IgD-negative memory B cell (primary cell): ENCODE data around the gene LCN12. TPM values are rescaled to one million over a fixed set of nuclear protein-coding genes. Genes with fewer than 3 reads are reported as not detected.
A peak's percentile ranks its signal among the peaks of the same experiment; 100 is the strongest.

Source experiments
- H3K27ac Mint-ChIP-seq, 3 donors: one replicate each; pipeline ENCODE4 v1.8.0; 2020 to 2022; ENCODE audit warnings: mild to moderate bottlenecking in 3 of 3, mixed read lengths in 3 of 3, moderate library complexity in 1 of 3
- H3K27me3 Mint-ChIP-seq: one replicate; pipeline ENCODE4 v1.8.0; 2021; ENCODE audit warnings: mixed read lengths
- H3K36me3 Mint-ChIP-seq: one replicate; pipeline ENCODE4 v1.8.0; 2020; ENCODE audit warnings: mild to moderate bottlenecking, mixed read lengths
- H3K4me1 Mint-ChIP-seq, 3 donors: one replicate each; pipeline ENCODE4 v1.8.0; 2020 to 2022; ENCODE audit warnings: mixed read lengths in 3 of 3, mild to moderate bottlenecking in 1 of 3
- H3K4me3 Mint-ChIP-seq, 4 donors: one replicate each; pipeline ENCODE4 v1.8.0; 2020 to 2022; ENCODE audit warnings: mild to moderate bottlenecking in 4 of 4, mixed read lengths in 4 of 4, moderate library complexity in 3 of 4
- H3K9me3 Mint-ChIP-seq, 3 donors: one replicate each; pipeline ENCODE4 v1.8.0; 2020 to 2021; ENCODE audit warnings: mixed read lengths in 3 of 3, mild to moderate bottlenecking in 1 of 3
- polyA plus RNA-seq: library from polyadenylated mRNA; unstranded; fragments of 300-500 nt; fragmentation: Illumina TruSeq; gene quantifications from one replicate; pipeline ENCODE4 v1.2.3, GENCODE V29; 2021

LCN12 gene
- polyA plus RNA-seq, 1 donor from 2014 or later = not detected

- Mint-ChIP-seq H3K9me3 (no peaks in the 10 kb centered on the region), H3K4me3 (no peak overlapping the region)
These were observed 4.8 kb upstream of the LCN12 start for GRCh38 chr9:136947028-136947891.

GRCh38 chr9:136947955-136948510 lies 4.0 kb upstream of the LCN12 start:
- H3K27me3 Mint-ChIP-seq = no peaks in the 10 kb centered on the region
- H3K4me3 Mint-ChIP-seq = peak overlapping the region in 3 of 4 donors; percentile 22 to 75 (median 52)
- H3K9me3 Mint-ChIP-seq = no peaks in the 10 kb centered on the region
- no peaks in the 10 kb centered on the region for H3K36me3 Mint-ChIP-seq
- H3K27ac Mint-ChIP-seq = peak overlapping the region in 2 of 3 donors; percentile 64 to 70
- peaks cover 0 to 8% (median 4%) of the 10 kb centered on the region in 3 donors for H3K4me1 Mint-ChIP-seq

More at GRCh38 chr9:136947028-136947891, 4.8 kb upstream of the LCN12 start:
- no peaks in the 10 kb centered on the region for H3K27me3 Mint-ChIP-seq
- H3K27ac Mint-ChIP-seq = no peak overlapping the region
- no peaks in the 10 kb centered on the region for H3K36me3 Mint-ChIP-seq
- peaks cover 0 to 8% (median 4%) of the 10 kb centered on the region in 3 donors for H3K4me1 Mint-ChIP-seq

DNA sequence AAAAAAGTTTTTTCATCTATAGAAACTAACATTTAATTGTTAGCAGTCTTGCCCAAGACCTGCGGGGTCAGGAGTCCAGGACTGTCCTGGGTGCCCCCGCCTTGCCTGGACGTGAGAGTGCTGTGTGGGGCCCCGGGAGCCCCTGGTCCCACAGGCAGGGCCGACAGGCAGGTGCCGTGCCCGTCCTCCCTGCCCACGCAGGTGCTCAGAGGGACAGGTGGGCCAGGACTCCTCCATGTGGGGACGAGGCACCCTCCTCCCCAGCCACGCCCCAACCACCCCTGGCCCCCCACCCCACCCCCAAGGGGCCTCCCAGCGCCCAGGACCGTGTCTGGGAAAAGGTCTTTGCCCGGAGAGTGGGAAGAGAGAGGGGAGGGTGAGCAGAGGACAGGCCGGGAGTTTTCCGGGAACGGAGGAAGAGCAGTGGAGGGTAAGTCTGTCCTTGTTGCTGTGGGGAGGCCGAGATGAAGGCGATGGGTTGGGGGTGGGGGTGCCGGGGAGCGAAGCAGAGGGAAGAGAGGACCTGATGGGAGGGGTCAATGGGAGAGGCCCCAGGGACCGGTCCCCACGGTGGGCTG lies 2.7 kb upstream of the LCN12 start:
- Mint-ChIP-seq H3K27me3 (no peaks in the 10 kb centered on the region), H3K4me3 (peak overlapping the region; percentile 75 to 92 (median 85)), H3K27ac (peak overlapping the region; percentile 39 to 82 (median 77)), H3K4me1 (peaks cover 0 to 8% (median 4%) of the 10 kb centered on the region in 3 donors), H3K36me3 (no peaks in the 10 kb centered on the region), H3K9me3 (no peaks in the 10 kb centered on the region)

DNA sequence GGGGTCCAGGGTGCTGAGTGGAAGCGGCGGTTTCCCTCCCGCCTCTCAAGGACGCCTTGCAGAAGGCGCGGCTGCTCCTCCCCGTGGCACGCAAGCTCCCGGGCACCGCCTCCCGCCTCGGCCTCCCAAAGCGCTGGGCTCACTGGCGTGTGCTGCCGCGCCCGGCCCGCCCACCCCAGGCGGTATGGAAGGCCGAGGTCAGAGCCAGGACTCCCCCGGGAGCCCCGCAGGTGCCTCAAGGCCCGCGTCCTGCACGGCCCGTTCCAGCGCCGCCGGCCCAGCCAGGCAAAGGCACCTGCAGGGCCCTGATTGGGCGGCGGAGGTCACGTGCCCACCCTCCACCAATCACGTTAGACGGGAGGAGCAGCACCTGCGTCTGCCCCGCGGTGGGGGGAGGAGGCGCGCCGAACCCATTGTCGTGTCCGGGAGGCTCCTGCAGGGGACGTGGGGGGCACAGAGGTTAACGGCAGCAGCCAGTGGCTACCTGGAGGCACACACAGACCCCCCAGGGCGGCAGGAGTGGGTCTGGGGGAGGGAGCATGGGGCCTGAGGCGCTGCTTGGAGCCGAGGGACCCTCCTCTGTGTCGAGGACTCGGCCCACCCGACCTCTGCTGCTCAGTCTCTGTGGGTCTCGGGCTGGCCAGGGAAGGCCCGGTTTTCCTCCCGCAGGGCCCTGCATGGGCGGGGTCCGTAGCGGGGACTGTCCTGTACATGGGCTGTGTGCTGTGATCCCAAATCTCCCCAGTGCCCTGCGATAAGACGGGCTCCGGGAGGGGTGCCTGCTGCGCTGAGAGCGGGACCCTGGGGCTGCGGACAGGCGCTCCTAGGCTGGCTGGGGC lies 2.0 kb upstream of the LCN12 start:
- H3K4me1 Mint-ChIP-seq = peaks cover 0 to 6% (median 4%) of the 10 kb centered on the region in 3 donors
- H3K4me3 Mint-ChIP-seq = peak overlapping the region; percentile 73 to 92 (median 86)
- H3K27me3 Mint-ChIP-seq = no peaks in the 10 kb centered on the region
- no peaks in the 10 kb centered on the region for H3K9me3 Mint-ChIP-seq
- H3K27ac Mint-ChIP-seq = peak overlapping the region; percentile 67 to 82 (median 77)
- no peaks in the 10 kb centered on the region for H3K36me3 Mint-ChIP-seq

DNA sequence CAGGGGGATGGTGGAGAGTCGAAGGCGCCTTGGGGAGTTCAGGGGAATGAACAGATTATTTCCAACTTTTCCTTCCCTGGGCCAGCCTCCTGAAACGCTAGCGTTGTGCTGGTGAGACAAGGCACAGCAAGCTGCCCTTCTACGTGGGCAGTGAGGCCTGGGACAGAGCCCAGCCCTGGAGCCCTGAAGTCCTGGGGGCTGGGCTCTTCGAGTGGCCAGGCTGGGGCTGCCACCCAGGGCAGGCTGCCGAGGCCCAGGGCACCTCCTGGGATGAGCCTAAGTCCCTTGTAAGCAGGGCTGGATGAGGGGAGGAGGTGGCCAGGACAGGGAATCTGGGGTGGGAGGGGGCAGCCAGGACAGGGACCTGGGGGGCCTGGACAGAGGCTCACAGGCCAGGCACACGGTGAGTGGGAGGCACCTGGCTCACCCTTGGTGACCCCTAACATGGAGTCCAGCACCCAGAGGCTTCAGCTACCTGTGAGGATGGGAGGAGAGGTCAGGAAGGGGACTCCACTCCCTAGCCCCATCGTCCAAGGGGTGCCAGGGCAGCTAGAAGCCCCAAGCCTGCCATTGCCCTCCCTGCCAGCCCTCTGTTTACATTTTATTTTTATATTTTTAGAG lies 1.3 kb upstream of the LCN12 start:
- no peaks in the 10 kb centered on the region for H3K9me3 Mint-ChIP-seq
- peak overlapping the region; percentile 73 to 92 (median 86) for H3K4me3 Mint-ChIP-seq
- no peaks in the 10 kb centered on the region for H3K27me3 Mint-ChIP-seq
- peaks cover 0 to 6% (median 4%) of the 10 kb centered on the region in 3 donors for H3K4me1 Mint-ChIP-seq
- H3K27ac Mint-ChIP-seq = peak overlapping the region; percentile 67 to 82 (median 77)
- H3K36me3 Mint-ChIP-seq = no peaks in the 10 kb centered on the region

DNA sequence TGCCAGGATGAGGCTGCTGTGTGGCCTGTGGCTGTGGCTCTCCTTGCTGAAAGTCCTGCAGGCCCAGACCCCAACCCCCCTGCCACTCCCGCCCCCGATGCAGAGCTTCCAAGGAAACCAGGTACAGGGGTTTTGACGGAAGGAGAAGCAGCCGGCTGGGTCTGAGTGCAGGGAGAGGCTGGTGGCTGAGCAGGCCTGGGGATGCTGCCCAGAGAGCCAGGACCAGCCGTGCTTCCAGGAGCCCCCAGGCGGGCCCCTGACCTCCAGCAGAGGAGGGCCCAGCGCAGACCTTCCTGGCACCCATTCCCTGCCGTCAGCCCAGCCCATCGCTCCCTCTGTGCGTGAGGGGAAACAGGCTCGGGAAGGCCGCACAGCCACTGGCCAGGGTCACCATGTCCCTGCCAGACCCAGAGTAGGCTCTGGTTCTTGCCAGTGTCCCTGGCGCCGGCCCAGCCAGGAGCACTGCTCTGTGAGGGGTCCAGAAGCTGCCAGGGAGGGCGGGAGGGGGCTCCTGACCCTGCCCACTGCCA lies 313 bp downstream of the LCN12 start:
- Mint-ChIP-seq H3K36me3 (no peaks in the 10 kb centered on the region), H3K27ac (no peak overlapping the region), H3K4me1 (peaks cover 0 to 6% (median 4%) of the 10 kb centered on the region in 3 donors), H3K9me3 (no peaks in the 10 kb centered on the region), H3K4me3 (no peak overlapping the region), H3K27me3 (peaks cover 2% of the 10 kb centered on the region)

DNA sequence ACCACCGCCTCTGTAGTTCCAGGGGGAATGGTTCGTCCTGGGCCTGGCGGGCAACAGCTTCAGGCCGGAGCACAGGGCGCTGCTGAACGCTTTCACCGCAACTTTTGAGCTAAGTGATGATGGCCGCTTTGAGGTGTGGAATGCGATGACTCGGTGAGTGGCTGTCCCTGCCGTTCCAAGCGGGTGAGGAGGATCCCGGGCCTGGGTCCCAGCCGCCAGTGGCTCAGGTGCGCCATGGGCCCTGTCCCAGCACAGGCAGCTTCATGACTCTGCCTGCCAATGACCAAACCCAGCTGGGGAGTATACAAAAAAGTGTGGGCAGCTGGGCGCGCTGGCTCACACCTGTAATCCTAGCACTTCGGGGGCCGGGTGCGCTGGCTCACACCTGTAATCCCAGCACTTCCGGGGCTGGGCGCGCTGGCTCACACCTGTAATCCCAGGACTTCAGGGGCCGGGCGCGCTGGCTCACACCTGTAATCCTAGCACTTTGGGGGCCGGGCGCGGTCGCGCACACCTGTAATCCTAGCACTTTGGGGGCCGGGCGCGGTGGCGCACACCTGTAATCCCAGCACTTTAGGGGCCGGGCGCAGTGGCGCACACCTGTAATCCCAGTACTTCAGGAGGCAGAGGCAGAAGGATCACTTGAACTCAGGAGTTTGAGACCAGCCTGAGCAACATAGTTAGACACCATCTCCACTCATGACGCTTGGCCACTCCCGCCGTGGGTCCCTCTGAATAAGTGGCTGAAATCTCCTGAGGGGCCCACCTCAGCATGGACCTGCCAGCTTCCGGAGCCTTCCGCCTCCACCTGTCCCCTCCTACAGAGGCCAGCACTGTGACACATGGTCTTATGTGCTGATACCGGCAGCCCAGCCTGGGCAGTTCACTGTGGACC lies 1.1 kb downstream of the LCN12 start:
- H3K4me3 Mint-ChIP-seq = no peak overlapping the region
- peaks cover 0 to 5% (median 4%) of the 10 kb centered on the region in 3 donors for H3K4me1 Mint-ChIP-seq
- no peak overlapping the region for H3K27ac Mint-ChIP-seq
- H3K36me3 Mint-ChIP-seq = no peaks in the 10 kb centered on the region
- peaks cover 2% of the 10 kb centered on the region for H3K27me3 Mint-ChIP-seq
- H3K9me3 Mint-ChIP-seq = no peaks in the 10 kb centered on the region

- Mint-ChIP-seq H3K36me3 (no peaks in the 10 kb centered on the region), H3K27ac (no peak overlapping the region), H3K4me3 (no peak overlapping the region), H3K27me3 (peaks cover 3% of the 10 kb centered on the region), H3K9me3 (no peaks in the 10 kb centered on the region), H3K4me1 (peaks cover 0 to 3% (median 2%) of the 10 kb centered on the region in 3 donors)
These were observed 1.7 kb downstream of the LCN12 start for GRCh38 chr9:136953771-136954269.

- H3K36me3 Mint-ChIP-seq = no peaks in the 10 kb centered on the region
- H3K27ac Mint-ChIP-seq = no peak overlapping the region
- no peak overlapping the region for H3K4me3 Mint-ChIP-seq
- no peaks in the 10 kb centered on the region for H3K9me3 Mint-ChIP-seq
- peaks cover 0 to 3% (median 0%) of the 10 kb centered on the region in 3 donors for H3K4me1 Mint-ChIP-seq
- H3K27me3 Mint-ChIP-seq = peaks cover 3% of the 10 kb centered on the region
These were observed 2.4 kb downstream of the LCN12 start for GRCh38 chr9:136954270-136955083.

DNA sequence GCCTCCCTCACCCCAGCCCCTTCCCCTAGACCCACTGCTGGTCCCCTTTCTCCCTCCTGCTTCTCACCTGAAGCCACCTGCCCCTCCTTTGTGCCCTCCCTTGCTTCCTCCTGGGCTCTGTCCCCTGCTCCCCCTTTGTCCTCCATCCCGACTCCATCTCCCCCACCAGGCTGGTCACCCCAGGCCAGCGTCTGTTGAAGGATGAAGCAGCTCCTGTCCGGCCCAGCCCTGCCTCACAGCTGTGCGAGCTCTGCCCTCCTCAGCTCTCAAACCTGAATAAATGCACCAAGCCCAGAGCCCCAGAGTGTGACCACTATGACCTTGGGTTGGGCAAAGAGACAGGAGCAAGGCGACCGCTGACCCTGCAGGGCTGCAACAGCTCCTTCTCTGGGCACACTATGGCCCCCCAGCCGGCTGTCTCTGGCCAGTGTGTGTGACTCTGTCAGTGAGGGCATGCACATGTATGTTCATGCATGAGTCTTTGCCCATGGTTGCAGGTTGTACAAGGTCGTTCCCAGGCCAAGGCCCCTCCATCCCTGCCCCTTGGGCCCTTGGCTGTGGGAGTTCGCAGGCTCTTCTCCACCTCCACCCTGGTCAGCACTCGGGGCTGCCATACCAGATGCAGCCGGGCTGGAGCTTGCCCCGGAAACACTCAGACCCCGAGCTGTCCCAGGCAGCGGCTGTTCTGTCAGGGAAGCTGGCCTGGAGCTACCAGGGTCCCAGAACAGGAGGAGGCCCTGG lies 3.3 kb downstream of the LCN12 start:
- Mint-ChIP-seq H3K36me3 (no peaks in the 10 kb centered on the region), H3K9me3 (no peaks in the 10 kb centered on the region), H3K27me3 (peaks cover 3% of the 10 kb centered on the region), H3K27ac (no peak overlapping the region), H3K4me1 (peaks cover 0 to 2% (median 0%) of the 10 kb centered on the region in 3 donors), H3K4me3 (peak overlapping the region in 1 of 4 donors; percentile 17)

GRCh38 chr9:136955943-136956335 lies 3.9 kb downstream of the LCN12 start:
- no peak overlapping the region for H3K27ac Mint-ChIP-seq
- peaks cover 3% of the 10 kb centered on the region for H3K27me3 Mint-ChIP-seq
- no peaks in the 10 kb centered on the region for H3K9me3 Mint-ChIP-seq
- H3K4me1 Mint-ChIP-seq = no peaks in the 10 kb centered on the region
- no peaks in the 10 kb centered on the region for H3K36me3 Mint-ChIP-seq
- peak overlapping the region in 1 of 4 donors; percentile 13 for H3K4me3 Mint-ChIP-seq

DNA sequence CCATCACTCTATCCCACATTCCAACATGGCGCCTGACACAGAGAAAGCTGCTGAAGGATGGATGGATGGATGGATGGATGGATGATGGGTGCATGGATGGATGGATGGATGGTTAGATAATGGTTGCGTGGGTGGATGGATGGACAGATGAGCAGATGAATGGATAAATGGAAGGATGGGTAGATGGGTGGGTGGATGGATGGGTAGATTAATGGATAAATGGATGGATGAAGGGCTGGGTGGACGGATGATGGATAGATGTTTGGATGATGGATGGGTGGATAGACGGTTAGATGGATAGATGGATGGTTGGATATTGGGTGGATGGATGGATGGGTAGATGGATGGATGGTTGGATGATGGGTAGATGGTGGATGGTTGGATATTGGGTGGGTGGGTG lies 4.5 kb downstream of the LCN12 start:
- Mint-ChIP-seq H3K4me1 (no peaks in the 10 kb centered on the region), H3K4me3 (peak overlapping the region in 1 of 4 donors; percentile 13), H3K9me3 (no peaks in the 10 kb centered on the region), H3K27ac (no peak overlapping the region), H3K36me3 (no peaks in the 10 kb centered on the region), H3K27me3 (peaks cover 3% of the 10 kb centered on the region)
